ENCODE data around the gene MAP1LC3C.

DNA sequence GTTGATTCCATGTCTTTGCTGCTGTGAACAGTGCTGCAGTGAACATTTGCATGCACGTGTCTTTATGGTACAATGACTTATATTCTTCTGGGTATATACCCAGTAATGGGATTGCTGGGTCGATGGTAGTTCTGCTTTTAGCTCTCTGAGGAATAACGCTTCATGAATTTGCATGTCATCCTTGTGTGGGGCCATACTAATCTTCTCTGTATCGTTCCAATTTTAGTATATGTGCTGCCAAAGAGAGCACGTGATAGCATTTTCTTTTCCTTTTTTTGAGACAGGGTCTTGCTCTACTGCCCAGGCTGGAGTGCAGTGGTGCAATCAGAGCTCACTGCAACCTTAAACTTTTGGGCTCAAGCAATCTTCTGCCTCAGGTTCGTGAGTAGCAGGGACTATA, 24.9 kb upstream of the MAP1LC3C start:
- TF ChIP-seq, protein P1, sequence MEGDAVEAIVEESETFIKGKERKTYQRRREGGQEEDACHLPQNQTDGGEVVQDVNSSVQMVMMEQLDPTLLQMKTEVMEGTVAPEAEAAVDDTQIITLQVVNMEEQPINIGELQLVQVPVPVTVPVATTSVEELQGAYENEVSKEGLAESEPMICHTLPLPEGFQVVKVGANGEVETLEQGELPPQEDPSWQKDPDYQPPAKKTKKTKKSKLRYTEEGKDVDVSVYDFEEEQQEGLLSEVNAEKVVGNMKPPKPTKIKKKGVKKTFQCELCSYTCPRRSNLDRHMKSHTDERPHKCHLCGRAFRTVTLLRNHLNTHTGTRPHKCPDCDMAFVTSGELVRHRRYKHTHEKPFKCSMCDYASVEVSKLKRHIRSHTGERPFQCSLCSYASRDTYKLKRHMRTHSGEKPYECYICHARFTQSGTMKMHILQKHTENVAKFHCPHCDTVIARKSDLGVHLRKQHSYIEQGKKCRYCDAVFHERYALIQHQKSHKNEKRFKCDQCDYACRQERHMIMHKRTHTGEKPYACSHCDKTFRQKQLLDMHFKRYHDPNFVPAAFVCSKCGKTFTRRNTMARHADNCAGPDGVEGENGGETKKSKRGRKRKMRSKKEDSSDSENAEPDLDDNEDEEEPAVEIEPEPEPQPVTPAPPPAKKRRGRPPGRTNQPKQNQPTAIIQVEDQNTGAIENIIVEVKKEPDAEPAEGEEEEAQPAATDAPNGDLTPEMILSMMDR (IDR thresholded peaks at IDR 0.05) = no peak
- no peak for TF ChIP-seq POLR2A (IDR thresholded peaks at IDR 0.05)

All from tibial nerve (tissue), 3 donors.